Stimulated activated naive B cell treated with anti-CD40 and anti-IgM and Interleukin-4, amounts not matched to agents 10 μg/mL and 1 μg/mL and 100 μg/mL, for 72 hours (primary cell): ENCODE measurements around the gene OR14C36.

Experiments
- ATAC-seq, 2 donors: fragments of 150-1000 bp; cut with Tn5 transposase; replicated peaks; 2 replicates each; pipeline ENCODE4 v1.10.0; 2021; ENCODE audit warnings: moderate library complexity in 1 of 2
- DNase-seq: peaks from one replicate; pipeline ENCODE4 v3.0.0; 2021
- H3K27ac Mint-ChIP-seq: one replicate; pipeline ENCODE4 v1.8.0; 2022; ENCODE audit warnings: mild to moderate bottlenecking, mixed read lengths
- H3K27me3 Mint-ChIP-seq, 2 donors: one replicate each; pipeline ENCODE4 v1.8.0; 2022; ENCODE audit warnings: mixed read lengths in 2 of 2
- H3K36me3 Mint-ChIP-seq, 2 donors: one replicate each; pipeline ENCODE4 v1.8.0; 2022; ENCODE audit warnings: mixed read lengths in 2 of 2, mild to moderate bottlenecking in 1 of 2
- H3K4me1 Mint-ChIP-seq, 2 donors: one replicate each; pipeline ENCODE4 v1.8.0; 2022; ENCODE audit warnings: mixed read lengths in 2 of 2, mild to moderate bottlenecking in 1 of 2
- H3K4me3 Mint-ChIP-seq, 2 donors: one replicate each; pipeline ENCODE4 v1.8.0; 2022; ENCODE audit warnings: mild to moderate bottlenecking in 2 of 2, mixed read lengths in 2 of 2, moderate library complexity in 1 of 2
- H3K9me3 Mint-ChIP-seq, 2 donors: one replicate each; pipeline ENCODE4 v1.8.0; 2022; ENCODE audit warnings: mixed read lengths in 2 of 2, mild to moderate bottlenecking in 1 of 2

Gene OR14C36

DNA sequence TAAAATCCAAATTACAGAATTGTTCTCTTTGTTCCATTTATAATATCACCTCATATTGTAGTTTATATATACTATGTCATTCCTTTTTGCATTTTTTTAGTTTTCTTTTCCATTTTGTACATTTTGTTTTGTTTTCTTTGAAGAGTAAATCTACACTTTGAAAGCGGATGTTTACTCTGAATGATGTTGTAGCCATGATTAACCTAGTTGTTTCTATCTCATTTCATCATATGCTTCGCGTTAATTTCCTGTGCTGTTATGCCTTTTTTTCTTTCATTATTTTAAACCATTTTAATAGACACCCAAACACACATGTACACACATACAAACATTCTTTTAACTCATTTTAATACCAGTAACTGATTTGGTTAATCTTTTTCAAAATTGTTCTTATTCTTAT lies 32.3 kb downstream of the OR14C36 start:
- Mint-ChIP-seq H3K4me1 (no peaks in the 10 kb centered on the region), H3K4me3 (no peak overlapping the region), H3K9me3 (no peaks in the 10 kb centered on the region)

DNA sequence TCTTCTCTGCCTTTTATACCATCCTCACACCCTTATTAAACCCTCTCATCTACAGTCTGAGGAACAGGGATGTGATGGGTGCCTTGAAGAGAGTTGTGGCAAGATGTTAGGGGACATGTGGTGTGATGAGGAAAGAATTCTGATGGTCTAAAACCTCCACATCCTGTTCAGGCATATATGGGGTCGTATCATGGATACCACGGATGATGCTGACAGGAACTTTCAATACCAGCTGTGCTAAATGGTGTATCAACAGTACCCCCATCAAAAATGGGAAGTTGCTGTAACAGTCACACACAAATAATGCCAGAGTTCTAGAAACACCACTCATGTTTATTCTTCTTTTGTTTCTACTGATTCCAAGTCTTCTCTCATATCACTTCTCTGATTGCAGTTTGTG lies 39.9 kb downstream of the OR14C36 start:
- Mint-ChIP-seq H3K9me3 (peaks cover 0 to 1% of the 10 kb centered on the region in 2 donors), H3K27ac (no peak overlapping the region), H3K4me3 (no peak overlapping the region), H3K27me3 (peaks cover 18 to 26% of the 10 kb centered on the region in 2 donors), H3K36me3 (no peaks in the 10 kb centered on the region), H3K4me1 (no peaks in the 10 kb centered on the region)
- ATAC-seq = no peak
- DNase-seq = no peak

More for the DNA sequence above, 32.3 kb downstream of the OR14C36 start:
- no peak for ATAC-seq
- DNase-seq = no peak
- Mint-ChIP-seq H3K27me3 (peaks cover 7 to 12% of the 10 kb centered on the region in 2 donors), H3K27ac (no peak overlapping the region), H3K36me3 (no peaks in the 10 kb centered on the region)

DNA sequence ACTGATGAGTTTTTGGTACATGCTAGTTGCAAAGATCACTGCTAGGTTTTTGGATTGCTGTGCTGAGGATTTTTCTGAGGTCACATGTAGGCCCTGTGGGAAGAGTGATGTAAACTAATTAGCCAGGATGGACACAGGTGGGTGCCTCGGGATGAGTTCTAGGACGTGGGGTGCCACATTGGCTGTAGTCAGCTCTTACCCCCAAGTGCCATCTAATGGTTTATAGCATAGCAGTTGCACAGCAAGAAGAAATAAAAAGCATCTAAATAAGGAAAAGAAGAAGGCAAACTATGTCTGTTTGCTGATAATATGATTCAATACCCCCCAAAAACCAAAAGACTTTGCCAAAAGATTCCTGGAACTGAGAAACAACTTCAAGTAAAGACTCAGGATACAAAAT lies 44.5 kb downstream of the OR14C36 start:
- no peaks in the 10 kb centered on the region for H3K4me1 Mint-ChIP-seq
- no peak for ATAC-seq

More for the DNA sequence above, 44.5 kb downstream of the OR14C36 start:
- peaks cover 41 to 47% of the 10 kb centered on the region in 2 donors for H3K27me3 Mint-ChIP-seq
- no peaks in the 10 kb centered on the region for H3K36me3 Mint-ChIP-seq
- H3K4me3 Mint-ChIP-seq = no peak overlapping the region
- DNase-seq = no peak
- peaks cover 0 to 8% of the 10 kb centered on the region in 2 donors for H3K9me3 Mint-ChIP-seq
- no peak overlapping the region for H3K27ac Mint-ChIP-seq
